DOHH2 (cell line): ENCODE measurements around the gene GRIP2.

Experiments
- H3F3A ChIP-seq: fragments of 200-600 bp; sonication (generic), shearing (Covaris generic); 2 replicates; pipeline ENCODE4 v1.6.0; 2016; ENCODE audit warnings: antibody characterized with exemption, mild to moderate bottlenecking; ENCODE audit not compliant: control insufficient read depth, insufficient read depth
- H3K27ac ChIP-seq: fragments of 200-600 bp; sonication (generic); 2 replicates; pipeline ENCODE4 v1.5.1; 2014; ENCODE audit warnings: low read depth, mild to moderate bottlenecking, low read length, moderate library complexity
- H3K27me3 ChIP-seq: fragments of 200-600 bp; sonication (generic); 2 replicates; pipeline ENCODE4 v1.6.1; 2014; ENCODE audit warnings: mild to moderate bottlenecking, low read length, mixed read lengths; ENCODE audit not compliant: control insufficient read depth
- H3K36me3 ChIP-seq: fragments of 200-600 bp; sonication (generic); 2 replicates; pipeline ENCODE4 v1.6.1; 2014; ENCODE audit warnings: mild to moderate bottlenecking, low read length, moderate library complexity, mixed read lengths; ENCODE audit not compliant: control insufficient read depth
- H3K4me1 ChIP-seq: fragments of 200-600 bp; sonication (generic); 2 replicates; pipeline ENCODE4 v1.6.1; 2014; ENCODE audit warnings: mild to moderate bottlenecking, low read length, mixed read lengths; ENCODE audit not compliant: control insufficient read depth
- H3K4me2 ChIP-seq: fragments of 200-600 bp; sonication (generic); 2 replicates; pipeline ENCODE4 v1.6.0; 2014; ENCODE audit warnings: mild to moderate bottlenecking, low read length, moderate library complexity
- H3K4me3 ChIP-seq: fragments of 200-600 bp; sonication (generic); 2 replicates; pipeline ENCODE4 v1.5.1; 2014; ENCODE audit warnings: mild to moderate bottlenecking, low read length, mixed read lengths
- H3K79me2 ChIP-seq: fragments of 200-600 bp; sonication (generic); 2 replicates; pipeline ENCODE4 v1.6.1; 2014; ENCODE audit warnings: mild to moderate bottlenecking, low read length, mixed read lengths; ENCODE audit not compliant: control insufficient read depth
- H3K9me2 ChIP-seq: fragments of 200-600 bp; sonication (generic); replicated peaks from 2 replicates; pipeline ENCODE4 v1.6.1; 2014; ENCODE audit warnings: mild to moderate bottlenecking, low read length, mixed read lengths; ENCODE audit not compliant: control insufficient read depth
- H3K9me3 ChIP-seq: fragments of 200-600 bp; sonication (generic); 2 replicates; pipeline ENCODE4 v1.6.1; 2014; ENCODE audit warnings: antibody characterized with exemption, low read length, mixed read lengths; ENCODE audit not compliant: control insufficient read depth, insufficient read depth
- H4K20me1 ChIP-seq: fragments of 200-600 bp; sonication (generic); 2 replicates; pipeline ENCODE4 v1.6.0; 2014; ENCODE audit warnings: low read depth, mild to moderate bottlenecking, antibody characterized with exemption, low read length, moderate library complexity; ENCODE audit not compliant: control insufficient read depth, insufficient read depth
- CTCF ChIP-seq: fragments of 200-600 bp; sonication (generic); IDR thresholded peaks from one replicate; pipeline ENCODE4 v1.5.1; 2014; ENCODE audit warnings: antibody characterized with exemption, mild to moderate bottlenecking, low read depth, low read length; ENCODE audit not compliant: poor library complexity, severe bottlenecking
- EZH2phosphoT487 ChIP-seq: fragments of 200-600 bp; sonication (generic); IDR thresholded peaks from 2 replicates; pipeline ENCODE4 v1.6.1; 2017; ENCODE audit warnings: borderline replicate concordance, mild to moderate bottlenecking, antibody characterized with exemption, low read length, moderate library complexity, mixed read lengths

GRIP2 gene

GRCh38 chr3:14477311-14477935, 62.7 kb downstream of the GRIP2 start:
- Histone ChIP-seq H3K4me1 (no peaks in the 10 kb centered on the region), H4K20me1 (no peaks in the 10 kb centered on the region), H3K27ac (no peak overlapping the region), H3F3A (no peaks in the 10 kb centered on the region), H3K36me3 (peaks cover 72% of the 10 kb centered on the region), H3K9me3 (no peaks in the 10 kb centered on the region), H3K79me2 (no peaks in the 10 kb centered on the region), H3K4me3 (no peak overlapping the region), H3K4me2 (no peak overlapping the region), H3K27me3 (no peaks in the 10 kb centered on the region), H3K9me2 (no peaks in the 10 kb centered on the region)
- TF ChIP-seq CTCF, result no peak
- TF ChIP-seq EZH2phosphoT487, result no peak

DNA sequence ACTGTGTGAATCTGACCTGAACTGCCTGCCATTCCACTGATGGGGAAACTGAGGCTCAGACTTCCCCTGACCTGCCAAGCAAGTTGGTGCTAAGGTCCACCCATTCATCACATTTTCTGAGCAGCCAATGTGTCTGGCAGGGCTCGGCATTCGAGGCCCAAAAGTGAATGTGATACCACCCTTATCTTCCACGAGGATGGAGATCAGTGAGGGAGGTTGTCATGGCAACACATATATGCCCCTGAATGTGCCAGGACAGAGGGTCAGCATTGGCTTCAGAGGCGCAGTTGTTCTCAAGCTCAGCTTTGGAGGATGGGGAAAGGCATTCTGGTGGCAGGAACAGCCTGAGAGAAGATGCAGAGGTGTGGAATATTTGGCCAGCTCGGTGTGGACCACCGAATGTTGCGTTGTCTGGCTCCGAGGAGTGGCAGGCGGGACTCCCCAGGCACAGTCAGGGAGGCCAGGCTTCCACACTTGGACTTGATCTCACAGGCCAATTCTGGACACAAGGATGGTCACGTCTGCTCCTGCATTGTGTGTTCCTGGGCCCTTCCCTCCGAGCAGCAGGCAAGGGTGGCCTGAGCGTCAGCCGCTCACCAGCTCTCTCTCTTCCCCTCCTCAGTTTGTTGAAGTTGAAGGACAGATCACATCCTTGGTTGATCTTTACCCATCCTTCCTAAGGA, 63.4 kb downstream of the GRIP2 start:
- no peak overlapping the region for H3K27ac ChIP-seq
- H3K4me1 ChIP-seq, result no peaks in the 10 kb centered on the region
- H3K4me2 ChIP-seq, result no peak overlapping the region
- no peak for TF ChIP-seq CTCF
- TF ChIP-seq EZH2phosphoT487, result no peak
- H4K20me1 ChIP-seq, result no peaks in the 10 kb centered on the region
- H3K79me2 ChIP-seq, result no peaks in the 10 kb centered on the region
- H3K27me3 ChIP-seq, result no peaks in the 10 kb centered on the region
- H3K4me3 ChIP-seq, result no peak overlapping the region
- H3F3A ChIP-seq, result no peaks in the 10 kb centered on the region
- H3K9me3 ChIP-seq, result no peaks in the 10 kb centered on the region
- H3K36me3 ChIP-seq, result peaks cover 73% of the 10 kb centered on the region
- H3K9me2 ChIP-seq, result no peaks in the 10 kb centered on the region

- H3K36me3 ChIP-seq, result peaks cover 71% of the 10 kb centered on the region
- no peak overlapping the region for H3K4me3 ChIP-seq
- no peaks in the 10 kb centered on the region for H3K9me2 ChIP-seq
- TF ChIP-seq CTCF (no peak), EZH2phosphoT487 (no peak)
- no peaks in the 10 kb centered on the region for H4K20me1 ChIP-seq
- H3F3A ChIP-seq, result no peaks in the 10 kb centered on the region
- H3K27me3 ChIP-seq, result no peaks in the 10 kb centered on the region
- H3K4me1 ChIP-seq, result no peaks in the 10 kb centered on the region
- no peaks in the 10 kb centered on the region for H3K79me2 ChIP-seq
- no peak overlapping the region for H3K27ac ChIP-seq
- no peaks in the 10 kb centered on the region for H3K9me3 ChIP-seq
- H3K4me2 ChIP-seq, result no peak overlapping the region
Observed at GRCh38 chr3:14475621-14476020, 64.5 kb downstream of the GRIP2 start.
